Measurements from ENCODE around the gene LATS1.
"Not testable (repeated sequence)": the region's sequence is repeated elsewhere in the genome, so short reads cannot be mapped to it uniquely, and the experiment has no call there.

Gene LATS1

DNA sequence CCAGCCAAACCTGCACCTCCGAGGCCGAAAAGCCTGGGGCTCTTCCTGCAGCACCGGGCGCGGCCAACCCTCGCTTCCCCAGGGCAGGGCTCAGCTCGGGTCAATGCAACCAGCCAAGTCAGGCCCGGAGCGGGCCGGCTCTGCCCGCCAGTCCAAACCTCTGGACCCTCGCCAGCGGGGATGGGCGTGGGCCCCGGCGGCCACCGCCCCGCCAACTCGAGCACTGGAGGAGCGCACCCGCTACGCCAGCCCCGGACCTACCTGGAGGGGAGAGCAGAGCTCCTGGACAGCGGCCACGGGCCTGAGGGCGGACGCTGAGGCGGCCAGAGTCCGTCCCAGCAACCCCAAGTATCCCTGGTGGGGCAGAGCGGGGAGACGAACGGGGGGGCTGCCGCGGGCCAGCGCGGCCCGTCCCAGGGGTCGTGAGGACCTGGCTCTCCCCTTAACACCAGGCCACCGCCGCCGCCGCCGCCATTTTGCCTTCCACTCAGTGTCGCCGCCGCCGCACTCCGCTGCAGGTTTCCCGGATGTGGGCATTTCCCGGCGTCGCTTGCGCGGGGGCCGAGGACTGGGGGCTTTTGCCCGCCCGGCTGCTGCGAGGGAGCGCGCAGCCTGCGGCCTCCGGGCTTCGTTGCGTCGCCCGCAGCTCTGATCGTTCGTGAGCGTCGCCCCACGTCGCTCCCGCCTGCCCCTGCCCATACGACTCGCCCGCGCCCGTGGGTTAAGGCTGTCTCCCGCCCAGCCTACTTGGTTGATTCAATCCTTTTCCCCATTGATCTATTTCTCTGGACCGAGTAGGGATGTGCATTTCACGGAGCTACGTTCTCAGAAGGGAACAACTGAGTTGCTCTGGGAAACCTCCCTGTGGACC is at the start of gene LATS1:
Gene LATS1, minus strand, starts transcription at position 514 of the 871 bp plus-strand sequence. CDS start 15,975 bp downstream, outside the sequence.
- DNase-seq: peak; percentile 96

DNA sequence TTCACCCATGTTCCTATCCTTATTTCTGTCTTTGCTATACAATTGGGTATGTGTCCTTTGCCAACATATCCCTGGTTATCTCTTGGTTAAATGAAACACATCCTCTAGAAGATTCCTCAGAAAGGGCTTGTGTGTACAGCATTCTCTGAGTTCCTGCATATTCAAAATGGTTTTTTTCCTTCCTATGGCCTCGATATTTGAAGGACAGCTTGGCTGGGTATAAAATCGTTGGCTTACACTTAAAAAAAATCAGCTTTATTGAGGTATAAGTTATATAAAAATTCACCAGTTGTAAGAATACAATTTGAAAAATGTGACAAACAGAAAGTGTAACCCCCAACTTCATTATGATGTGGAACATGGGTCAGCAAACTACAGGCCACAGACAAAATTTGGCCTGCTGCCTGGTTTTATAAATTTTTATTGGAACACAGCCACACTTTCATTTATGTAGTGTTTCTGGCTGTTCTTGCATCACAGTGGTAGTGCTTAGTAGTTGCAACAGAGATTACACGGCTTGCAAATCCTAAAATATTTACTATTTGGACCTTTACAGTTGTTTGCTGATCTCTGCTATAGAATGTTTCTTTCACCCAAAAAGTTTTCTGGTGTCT is 48.4 kb upstream of the LATS1 start:
- DNase-seq: no peak

DNA sequence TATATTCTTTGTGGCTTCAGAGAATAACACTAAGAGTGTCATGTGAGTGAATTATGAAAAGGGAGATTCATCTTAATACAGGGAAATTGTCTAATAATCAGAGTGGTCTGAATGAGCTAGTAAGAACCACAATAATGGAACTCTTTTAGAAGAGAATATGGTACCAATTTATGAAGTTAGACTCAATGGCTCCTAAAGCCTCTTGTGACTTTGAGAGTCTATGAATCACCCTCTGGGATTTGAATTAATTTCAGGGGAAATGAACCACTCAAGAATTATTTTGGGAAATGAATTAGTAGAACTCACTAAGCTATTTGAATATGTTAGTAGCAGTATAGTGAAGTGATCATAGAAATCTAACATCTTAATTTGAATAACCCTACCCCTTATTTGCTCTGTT is 46.0 kb upstream of the LATS1 start:
- no peak for DNase-seq

DNA sequence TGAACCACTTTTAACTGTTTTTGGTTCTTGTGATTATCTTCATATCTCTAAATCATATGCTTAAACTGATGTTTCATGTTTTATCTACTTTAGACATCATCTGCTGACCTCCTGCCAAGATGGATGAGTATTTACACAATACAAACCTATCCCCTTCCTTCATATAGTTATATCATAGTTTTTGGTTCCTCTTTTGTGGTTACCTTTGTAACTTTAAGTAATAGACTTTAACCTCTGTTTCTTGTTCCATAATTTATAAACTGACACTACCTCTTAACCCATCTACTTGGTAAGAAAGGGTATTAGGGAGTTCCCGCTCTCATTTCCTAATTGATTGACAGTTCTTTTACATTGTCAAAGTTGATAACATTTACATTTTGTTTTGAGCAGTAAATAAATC is 43.5 kb upstream of the LATS1 start:
- no peak for DNase-seq

DNA sequence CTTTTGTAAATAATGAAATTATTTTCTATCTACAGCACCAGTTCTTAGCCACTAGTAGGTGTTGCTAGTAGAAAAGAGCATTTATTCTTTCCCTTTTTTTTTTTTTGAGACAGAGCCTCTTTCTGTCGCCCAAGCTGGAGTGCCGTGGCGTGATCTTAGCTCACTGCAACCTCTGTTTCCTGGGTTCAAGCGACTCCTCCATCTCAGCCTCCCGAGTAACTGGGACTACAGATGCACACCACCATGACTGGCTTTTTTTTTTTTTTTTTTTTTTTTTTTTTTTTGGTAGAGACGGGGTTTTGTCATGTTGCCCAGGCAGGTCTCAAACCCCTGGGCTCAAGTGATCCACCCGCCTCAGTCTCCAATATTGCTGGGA is 38.3 kb upstream of the LATS1 start:
- DNase-seq: no peak

DNA sequence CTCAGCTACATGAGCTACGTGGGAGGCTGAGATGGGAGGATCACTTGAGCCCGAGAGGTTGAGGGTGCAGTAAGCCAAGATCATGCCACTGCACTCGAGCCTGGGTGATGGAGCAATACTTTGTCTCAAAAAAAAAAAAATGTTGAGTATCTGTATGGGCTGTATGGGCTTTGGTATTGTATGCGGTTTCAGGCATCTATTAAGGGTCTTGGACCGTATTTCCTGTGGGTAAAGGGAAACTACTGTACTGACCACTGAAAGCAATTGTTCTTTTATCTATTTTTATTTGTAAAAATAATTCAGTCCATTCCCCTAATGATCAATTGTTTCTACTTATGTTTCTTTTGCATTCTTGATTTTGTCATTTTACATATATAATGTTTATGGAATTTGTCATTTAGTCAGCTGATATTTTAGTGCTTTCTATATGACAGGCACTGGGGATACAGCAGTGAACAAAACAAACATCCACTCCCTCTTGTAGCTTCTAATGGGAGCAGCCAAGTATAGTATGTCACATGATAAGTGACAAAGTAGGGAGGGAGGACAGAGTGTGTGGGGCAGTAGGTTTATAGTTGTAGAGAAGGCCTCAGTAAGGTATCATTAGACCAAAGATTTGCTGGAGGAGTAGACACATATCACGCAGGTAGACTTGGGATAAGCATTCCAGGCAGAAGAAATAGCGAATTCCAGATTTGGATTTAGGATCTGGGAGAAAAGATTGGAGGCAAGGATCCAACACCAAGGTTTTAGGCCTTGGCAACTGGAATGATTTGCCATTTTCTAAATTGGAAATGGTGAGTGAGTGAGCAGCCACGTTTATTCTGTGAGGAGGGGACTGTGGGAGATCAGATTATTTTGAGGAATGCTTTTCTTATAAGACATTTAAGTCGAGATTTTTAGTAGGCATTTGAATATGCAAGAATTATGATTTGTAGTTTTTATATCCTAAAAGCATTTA is 37.7 kb upstream of the LATS1 start:
- no peak for DNase-seq

DNA sequence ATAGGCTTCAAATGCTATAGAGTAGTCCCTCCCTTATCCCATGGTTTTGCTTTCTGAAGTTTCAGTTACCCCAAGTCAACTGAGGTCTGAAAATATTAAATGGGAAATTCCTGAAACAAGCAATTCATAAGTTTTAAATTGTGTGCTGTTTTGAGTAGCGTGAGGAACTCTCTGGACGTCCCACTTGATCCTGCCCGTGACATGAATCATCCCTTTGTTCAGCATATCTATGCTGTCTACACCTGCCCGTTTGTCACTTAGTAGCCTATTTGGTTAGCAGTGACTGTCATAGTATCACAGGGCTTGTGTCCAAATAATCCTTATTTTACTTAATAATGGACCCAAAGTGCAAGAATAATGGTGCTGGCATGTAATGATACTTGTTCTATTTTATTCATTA is 36.6 kb upstream of the LATS1 start:
- DNase-seq: no peak

DNA sequence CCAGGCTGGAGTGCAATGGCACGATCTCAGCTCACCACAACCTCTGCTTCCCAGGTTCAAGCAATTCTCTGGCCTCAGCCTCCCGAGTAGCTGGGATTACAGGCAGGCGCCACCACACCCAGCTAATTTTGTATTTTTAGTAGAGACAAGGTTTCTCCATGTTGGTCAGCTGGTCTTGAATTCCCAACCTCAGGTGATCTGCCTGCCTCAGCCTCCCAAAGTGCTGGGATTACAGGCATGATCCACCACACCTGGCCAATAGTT is 35.4 kb upstream of the LATS1 start:
- DNase-seq: not testable (repeated sequence)

DNA sequence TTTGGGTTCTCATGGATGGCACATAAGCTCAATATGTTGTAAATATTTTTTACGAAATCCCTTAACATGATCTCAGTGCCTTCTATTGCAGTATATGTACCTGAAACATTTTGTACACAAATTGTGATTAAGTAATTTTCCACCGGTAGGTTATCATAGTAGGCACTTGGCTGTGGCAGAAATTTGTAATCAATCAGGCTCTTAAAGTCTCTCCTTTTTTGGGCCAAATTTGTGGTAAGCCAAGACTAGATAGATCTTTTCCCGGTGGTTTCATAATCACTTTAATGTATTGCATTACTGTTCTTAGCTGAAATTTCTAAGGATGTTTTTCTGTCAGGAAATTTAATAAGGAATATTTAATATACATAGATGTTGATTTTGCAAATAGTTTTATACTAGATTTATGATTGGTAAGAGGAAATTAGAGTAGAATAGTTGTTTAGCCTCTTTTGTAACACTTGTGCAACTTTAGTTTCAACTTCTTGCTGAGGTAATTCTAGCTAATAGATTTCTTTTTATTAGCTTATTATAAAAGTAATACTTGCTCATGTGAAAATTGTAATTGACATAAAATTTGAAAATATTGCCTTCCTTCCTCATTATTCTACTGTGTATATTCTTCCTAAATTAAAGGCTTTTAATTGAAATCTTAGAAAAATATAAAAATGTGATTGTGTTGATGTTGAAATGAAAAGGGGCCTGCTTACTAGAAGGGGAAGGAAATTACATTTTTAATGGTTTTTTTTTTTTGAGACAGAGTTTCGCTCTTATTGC is 34.9 kb upstream of the LATS1 start:
- no peak for DNase-seq

DNA sequence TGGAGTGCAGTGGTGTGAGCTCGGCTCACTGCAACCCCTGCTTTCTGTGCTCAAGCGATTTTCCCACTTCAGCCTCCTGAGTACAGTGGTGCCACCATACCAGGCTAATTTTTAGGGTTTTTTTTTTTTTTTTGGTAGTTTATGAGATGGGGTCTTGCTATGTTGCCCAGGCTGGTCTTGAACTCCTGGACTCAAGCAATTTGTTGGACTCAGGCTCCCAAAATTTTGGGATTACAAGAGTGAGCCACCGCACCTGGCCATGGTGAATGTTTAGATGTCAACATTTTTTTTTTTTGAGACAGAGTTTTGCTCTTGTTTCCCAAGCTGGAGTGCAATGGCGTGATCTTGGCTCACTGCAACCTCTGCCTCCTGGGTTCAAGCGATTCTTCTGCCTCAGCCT is 34.0 kb upstream of the LATS1 start:
- not testable (repeated sequence) for DNase-seq

DNA sequence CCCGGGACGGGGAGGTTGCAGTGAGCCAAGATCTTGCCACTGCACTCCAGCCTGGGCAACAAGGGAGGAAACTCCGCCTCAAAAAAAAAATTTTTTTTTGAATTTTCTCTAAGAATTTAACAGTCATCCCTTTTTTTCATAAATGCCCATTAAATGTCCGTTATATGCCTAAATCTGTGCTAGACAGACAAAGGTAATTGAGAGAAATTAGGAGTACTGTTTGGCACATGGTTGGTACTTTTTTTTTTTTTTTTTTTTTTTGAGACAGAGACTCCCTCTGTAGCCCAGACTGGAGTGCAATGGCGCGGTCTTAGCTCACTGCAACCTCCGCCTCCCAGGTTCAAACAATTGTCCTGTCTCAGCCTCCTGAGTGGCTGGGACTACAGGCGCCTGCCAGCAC is 33.3 kb upstream of the LATS1 start:
- DNase-seq: no peak

DNA sequence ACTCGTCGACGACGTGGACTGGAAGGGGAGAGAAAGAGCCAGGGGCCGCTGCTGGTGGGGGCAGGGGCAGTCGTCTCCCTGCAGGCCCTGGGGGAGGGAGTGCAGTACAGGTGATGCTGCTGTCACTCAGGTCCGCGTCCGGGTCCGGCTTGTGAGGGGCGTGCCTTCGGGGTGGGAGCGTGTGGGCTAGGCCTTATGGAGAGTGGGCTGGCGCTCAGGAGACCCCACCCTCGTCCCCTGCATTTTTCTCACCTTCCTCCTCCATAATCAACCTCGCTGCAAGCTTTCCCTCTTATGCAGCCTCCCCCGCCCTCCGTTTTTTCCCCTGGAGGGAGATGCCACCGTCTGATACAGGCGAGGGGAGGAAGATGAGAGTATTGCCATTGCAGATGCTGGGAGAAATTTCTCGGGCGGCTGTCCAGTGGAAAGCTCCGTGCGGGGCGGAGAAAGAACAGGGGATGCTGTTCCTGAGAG is 32.3 kb upstream of the LATS1 start:
- peak; percentile 85 for DNase-seq

DNA sequence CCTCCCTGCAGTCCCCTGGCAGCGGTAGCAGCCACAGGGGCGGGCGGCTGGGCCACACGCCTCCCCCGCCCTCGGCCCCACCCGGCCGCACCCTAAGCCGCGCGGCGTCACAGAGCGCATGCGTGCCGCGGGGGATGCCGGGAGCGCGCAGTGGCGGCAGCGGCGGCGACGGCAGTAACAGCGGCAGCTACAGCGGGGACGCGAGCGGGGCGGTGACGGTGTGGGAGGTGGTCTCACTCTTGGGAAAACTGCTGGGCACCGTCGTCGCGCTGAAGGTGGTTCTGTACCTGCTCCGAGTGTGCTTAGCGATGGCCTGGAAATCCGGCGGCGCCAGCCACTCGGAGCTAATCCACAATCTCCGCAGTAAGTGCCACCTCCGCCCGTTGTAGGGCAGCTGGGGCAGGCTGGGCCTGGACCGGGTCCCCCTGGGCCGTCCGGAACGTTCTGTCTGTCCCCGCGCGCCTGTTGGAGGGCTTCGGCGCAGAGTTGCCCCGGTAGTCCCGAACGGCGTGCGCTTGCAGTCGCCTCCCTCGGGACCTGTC is 31.8 kb upstream of the LATS1 start, which contains the start of gene PCMT1:
Gene PCMT1, plus strand, starts transcription at position 148 of the 542 bp plus-strand sequence. Its CDS starts 161 bp downstream, at position 309.
- peak; percentile 96 for DNase-seq

DNA sequence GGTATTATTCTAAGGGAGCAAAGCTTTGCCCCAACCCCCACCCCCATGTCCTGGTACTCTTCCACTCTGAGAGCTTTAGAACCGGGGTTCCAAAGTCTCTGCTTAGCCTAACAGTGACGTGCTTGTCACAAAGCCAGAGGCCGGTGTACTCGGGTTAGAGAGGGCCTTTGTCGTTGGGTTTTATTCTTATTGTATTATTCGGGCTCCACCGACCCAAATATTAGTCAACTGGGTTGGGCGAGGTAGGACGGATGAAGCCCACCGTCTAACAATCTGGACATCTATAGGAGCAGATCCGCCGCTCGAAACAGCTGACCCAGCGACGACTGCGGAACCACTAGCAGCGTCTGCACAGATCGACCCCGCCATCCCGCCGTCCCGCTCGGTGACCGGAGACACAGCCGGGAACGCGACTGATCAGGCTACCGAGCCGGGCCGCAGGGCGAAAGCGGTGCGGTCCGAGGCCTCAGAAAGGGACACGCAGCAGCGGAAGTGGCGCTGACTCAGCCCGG is 31.2 kb upstream of the LATS1 start:
- DNase-seq: not testable (repeated sequence)

DNA sequence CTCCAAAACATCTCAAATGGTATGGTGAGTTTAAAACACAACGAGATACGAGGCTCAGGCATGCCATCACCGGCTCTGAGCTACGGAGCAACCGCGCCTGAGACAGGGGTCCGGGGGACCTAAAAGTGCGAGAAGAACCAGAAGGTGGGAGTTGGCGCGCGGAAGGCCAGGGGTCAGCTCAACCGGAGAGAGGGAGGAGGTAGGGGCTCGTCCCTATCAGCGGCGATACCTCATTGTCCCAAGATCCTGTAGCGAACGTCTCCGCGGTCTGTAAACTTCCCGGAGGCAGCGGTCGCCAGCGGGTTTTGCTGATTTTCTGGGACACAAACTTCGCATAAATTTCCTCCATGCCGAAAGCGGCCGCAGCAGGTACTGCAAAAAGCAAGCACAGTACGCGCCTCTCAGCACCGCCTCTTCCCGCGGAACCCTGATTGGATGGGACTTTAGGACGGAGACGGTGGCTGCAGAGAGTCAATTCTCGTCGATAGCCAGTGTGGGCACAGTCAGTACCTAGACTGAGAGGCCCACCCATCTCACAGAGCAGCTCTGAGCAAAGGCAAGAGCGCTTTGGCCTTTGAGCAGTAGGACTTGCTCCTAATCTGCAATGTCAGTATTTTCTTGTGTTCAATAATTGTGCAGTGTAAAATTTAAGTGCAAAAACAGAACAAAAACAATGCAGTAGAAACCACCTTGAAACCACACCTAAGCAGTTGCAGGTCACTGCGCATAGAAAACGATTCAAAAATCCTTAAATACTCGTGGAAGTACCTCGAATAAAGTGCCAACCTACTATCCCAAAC is 28.4 kb upstream of the LATS1 start, which contains the start of gene NUP43:
Gene NUP43, minus strand, starts transcription at position 383 of the 800 bp plus-strand sequence. Its CDS starts 34 bp downstream, at position 349.
- peak; percentile 96 for DNase-seq

DNA sequence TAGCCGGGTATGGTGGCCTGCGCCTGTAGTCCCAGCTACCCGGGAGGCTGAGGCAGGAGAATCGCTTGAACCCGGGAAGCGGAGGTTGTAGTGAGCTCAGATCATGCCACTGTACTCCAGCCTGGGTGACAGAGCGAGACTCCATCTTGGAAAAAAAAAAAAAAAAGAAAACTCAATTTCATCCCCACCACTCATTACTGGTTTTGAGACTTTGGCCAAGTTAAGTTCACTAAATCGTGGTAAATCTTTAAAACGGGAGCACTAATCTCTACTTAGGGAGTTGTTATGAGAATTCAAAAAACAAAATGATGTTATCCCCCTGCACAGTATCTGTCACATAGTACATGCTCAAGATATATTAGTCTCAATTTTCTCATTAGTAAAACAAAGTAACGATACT is 27.4 kb upstream of the LATS1 start:
- not testable (repeated sequence) for DNase-seq

DNA sequence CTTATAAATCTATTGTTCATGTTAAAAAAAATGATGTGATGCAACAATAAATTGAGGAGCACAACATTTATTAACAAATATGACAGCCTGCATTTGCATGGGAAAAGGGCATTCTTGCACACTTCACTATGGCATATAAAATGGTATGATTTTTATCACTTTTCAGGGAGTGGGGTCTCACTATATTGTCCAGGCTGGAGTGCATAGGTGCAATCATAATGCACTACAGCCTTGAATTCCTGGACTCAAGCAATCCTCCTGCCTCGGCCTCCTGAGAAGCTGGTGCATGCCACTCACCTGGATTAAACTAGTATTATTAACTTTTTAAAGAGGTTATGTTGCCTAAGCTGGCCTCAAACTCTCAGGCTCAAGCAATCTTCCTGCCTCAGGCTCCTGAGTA is 17.0 kb upstream of the LATS1 start:
- DNase-seq: no peak

DNA sequence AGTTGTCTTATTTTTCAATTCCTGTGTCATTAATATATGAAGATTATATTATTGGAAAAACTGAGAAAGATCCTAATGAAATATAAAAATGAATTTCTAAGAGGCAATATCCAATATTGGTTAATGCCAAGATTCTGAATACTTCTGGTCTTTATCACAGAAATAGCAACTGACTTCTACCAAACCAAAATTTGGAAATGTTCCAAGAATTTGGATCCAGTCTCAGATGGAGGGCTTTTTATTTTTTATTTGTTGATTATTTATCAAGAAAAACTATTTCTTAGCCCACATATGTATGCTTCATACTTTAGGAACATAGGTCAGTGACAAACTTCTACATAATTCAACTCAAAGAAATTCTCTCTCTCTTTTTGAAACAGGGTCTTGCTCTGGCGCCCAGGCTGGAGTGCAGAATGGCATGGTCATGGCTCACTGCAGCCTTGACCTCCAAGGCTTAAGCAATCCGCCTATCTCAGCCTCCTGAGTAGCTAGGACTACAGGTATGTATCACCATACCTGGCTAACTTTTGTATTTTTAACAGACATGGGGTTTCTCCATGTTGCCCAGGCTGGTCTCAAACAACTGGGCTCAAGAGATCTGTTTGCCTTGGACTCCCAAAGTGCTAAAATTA is 15.3 kb upstream of the LATS1 start:
- no peak for DNase-seq

DNA sequence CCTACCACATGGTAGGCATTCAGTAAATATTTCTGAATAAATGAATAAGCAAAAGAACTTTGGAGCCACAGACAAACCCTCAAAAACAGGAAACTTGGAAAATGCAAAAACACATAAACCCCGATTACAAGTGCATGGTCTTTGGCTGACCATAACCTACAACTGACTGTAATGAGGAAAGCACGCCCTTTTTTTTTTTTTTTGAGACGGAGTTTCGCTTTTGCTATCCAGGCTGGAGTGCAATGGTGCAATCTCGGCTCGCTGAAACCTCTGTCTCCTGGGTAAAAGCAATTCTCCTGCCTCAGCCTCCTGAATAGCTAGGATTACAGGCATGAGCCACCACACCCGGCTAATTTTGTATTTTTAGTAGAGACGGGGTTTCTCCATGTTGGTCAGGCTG is 11.9 kb upstream of the LATS1 start:
- DNase-seq: no peak

DNA sequence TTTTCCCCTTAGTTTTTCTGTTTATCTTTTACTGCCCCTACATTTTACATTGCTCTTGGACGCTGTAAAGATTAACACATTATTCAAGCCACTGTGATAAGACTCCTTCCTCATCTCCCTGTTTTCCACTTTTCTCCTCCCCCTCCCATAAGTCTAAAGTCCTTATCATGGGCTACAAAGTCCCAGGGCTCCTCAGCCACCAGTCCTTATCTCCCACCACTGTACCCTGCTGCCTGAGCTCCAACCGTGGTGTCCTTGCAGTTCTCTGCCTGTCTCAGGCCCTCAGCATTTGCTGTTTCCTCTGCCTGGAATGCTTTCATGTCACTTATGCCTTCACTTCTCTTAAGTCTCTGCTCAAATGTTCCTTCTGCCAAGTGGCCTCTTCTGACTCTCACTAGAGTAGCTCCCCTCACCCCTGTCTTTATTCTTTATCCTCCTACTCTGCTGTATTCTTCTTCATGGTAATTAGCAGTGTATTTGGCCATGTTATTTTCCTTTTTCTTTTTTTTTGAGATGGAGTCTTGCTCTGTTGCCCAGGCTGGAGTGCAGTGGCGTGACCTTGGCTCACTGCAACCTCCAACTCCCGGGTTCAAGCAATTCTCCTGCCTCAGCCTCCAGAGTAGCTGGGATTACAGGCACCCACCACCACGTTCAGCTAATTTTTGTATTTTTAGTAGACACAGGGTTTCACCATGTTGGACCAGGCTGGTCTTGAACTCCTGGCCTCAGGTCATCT is 10.8 kb upstream of the LATS1 start:
- no peak for DNase-seq
